ENCODE data around the gene PRKN. TPM values are rescaled to one million over a fixed set of nuclear protein-coding genes. Genes with fewer than 3 reads are reported as not detected.

The PRKN gene
- total and polyA plus RNA-seq, 9 donors = 3.0 to 15.0 (median 9.2) TPM

DNA sequence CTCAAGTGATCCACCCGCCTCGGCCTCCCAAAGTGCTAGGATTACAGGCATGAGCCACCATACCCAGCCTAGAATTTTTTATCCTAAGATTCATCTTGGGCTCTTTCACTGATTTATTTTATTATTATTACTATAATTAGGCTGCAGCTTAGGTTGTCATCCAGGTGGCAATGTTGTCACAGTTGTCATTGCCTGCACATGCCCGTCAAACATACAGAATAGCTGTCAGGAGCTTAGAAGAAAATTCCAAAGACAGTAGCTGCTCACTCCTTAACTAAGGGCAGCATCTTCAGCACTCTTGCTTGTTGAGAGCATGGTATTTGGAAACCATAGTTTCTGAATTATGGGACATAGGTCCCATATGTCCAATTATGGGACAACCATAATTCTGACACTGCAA is 1118.8 kb downstream of the PRKN start:
- H3K4me1 ChIP-seq (ENCODE audit: insufficient read depth) = no peaks in the 10 kb centered on the region
- no peaks in the 10 kb centered on the region for H3K27me3 ChIP-seq
- H3K4me3 ChIP-seq = no peak overlapping the region
- H3K36me3 ChIP-seq = no peaks in the 10 kb centered on the region
- H3K27ac ChIP-seq = no peak overlapping the region
- intact Hi-C loops (cut with DNase I) = no loop called here
- TF ChIP-seq, protein P1, sequence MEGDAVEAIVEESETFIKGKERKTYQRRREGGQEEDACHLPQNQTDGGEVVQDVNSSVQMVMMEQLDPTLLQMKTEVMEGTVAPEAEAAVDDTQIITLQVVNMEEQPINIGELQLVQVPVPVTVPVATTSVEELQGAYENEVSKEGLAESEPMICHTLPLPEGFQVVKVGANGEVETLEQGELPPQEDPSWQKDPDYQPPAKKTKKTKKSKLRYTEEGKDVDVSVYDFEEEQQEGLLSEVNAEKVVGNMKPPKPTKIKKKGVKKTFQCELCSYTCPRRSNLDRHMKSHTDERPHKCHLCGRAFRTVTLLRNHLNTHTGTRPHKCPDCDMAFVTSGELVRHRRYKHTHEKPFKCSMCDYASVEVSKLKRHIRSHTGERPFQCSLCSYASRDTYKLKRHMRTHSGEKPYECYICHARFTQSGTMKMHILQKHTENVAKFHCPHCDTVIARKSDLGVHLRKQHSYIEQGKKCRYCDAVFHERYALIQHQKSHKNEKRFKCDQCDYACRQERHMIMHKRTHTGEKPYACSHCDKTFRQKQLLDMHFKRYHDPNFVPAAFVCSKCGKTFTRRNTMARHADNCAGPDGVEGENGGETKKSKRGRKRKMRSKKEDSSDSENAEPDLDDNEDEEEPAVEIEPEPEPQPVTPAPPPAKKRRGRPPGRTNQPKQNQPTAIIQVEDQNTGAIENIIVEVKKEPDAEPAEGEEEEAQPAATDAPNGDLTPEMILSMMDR (IDR thresholded peaks at IDR 0.05) = no peak
- TF ChIP-seq EP300 (IDR thresholded peaks at IDR 0.05) (no peak), POLR2A (IDR thresholded peaks at IDR 0.05) (no peak)
- WGBS, 3 donors = 91 to 99% (median 96%) methylated on average over 3 of the region's 3 CpGs
- H3K9me3 ChIP-seq = no peaks in the 10 kb centered on the region
- no peak for DNase-seq

DNA sequence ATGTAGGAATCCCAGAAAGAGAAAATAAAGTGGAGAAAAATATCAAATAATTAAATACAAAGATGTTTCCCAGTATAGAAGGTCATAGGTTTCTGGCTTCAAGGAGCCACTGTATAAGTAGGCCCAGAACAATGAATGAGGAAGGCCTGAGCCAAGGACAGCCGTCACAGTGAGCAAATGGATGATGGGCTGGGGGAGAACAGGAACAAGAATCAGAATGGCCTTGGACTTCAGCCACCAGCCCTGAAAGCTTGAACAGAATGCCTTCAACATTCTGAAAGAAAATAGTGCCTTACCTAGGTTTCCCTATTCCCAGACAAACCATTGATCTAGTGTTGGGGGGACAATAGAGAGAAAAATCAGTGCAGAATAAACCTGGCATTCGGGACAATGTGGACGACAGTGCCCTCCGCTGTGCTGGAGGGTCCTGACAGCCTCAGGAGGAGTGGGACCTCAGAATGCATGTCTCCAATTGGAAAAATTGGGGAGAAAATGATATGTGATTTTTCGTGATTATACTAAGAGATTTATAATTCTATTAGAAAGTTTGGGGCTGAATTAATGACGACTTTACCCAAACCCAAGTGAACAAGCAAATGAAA is 1119.8 kb downstream of the PRKN start:
- H3K27me3 ChIP-seq = no peaks in the 10 kb centered on the region
- DNase-seq = no peak
- no peak overlapping the region for H3K27ac ChIP-seq
- WGBS, 3 donors = 86 to 88% (median 88%) methylated on average over 6 of the region's 6 CpGs
- intact Hi-C loops (cut with DNase I) = no loop called here
- no peaks in the 10 kb centered on the region for H3K36me3 ChIP-seq
- TF ChIP-seq EP300 (IDR thresholded peaks at IDR 0.05) (no peak), POLR2A (IDR thresholded peaks at IDR 0.05) (no peak)
- TF ChIP-seq, protein P1 (IDR thresholded peaks at IDR 0.05) = no peak
- H3K4me3 ChIP-seq = no peak overlapping the region
- no peaks in the 10 kb centered on the region for H3K4me1 ChIP-seq (ENCODE audit: insufficient read depth)
- H3K9me3 ChIP-seq = no peaks in the 10 kb centered on the region

DNA sequence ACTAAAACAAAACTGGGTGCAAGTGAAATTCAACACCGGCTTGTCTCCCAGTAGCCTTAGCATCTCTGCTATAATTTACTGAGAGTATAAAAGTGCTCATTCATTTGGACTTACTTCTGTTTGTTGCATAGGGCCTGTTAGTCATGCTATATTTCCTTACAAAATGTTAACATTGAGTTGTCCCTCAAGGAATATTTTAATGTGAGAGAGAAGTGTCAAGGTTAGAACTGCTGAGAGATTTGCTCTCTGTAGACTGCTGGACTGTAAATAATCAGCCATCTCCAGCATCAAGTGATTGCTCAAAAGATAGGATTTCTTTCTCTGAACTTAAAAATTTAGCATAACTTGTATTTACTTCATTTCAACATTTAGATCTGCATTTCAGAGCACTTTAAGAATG is 1125.2 kb downstream of the PRKN start:
- H3K27ac ChIP-seq = no peak overlapping the region
- TF ChIP-seq POLR2A (IDR thresholded peaks at IDR 0.05) = no peak
- TF ChIP-seq, protein P1 (IDR thresholded peaks at IDR 0.05) = no peak
- no peak for TF ChIP-seq EP300 (IDR thresholded peaks at IDR 0.05)
- no peak overlapping the region for H3K4me3 ChIP-seq
- DNase-seq = no peak
- 54 to 83% (median 82%) methylated on average over 1 of the region's 1 CpG for WGBS, 3 donors
- no peaks in the 10 kb centered on the region for H3K4me1 ChIP-seq (ENCODE audit: insufficient read depth)
- no peaks in the 10 kb centered on the region for H3K9me3 ChIP-seq
- H3K27me3 ChIP-seq = no peaks in the 10 kb centered on the region
- intact Hi-C loops (cut with DNase I) = no loop called here
- H3K36me3 ChIP-seq = no peaks in the 10 kb centered on the region

DNA sequence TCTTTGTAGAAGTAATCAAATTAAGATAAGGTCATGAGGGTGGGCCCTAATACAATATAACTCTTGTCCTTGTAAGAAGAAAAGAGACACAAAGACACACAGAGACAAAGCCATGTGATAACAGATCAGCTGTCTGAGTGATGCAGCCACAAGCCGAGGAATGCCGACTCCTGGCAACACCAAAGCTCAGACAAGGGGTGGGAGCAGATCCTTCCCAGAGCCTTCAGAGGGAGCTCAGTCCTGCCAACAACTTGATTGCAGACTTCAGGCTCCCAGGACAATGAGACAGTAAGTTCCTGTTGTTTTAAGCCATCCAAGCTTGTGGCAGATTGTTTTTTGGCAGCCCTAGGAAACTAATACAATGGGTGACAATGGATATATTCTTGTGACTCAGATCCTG is 1128.7 kb downstream of the PRKN start:
- 94 to 97% (median 96%) methylated on average over 2 of the region's 2 CpGs for WGBS, 3 donors
- DNase-seq = no peak
- TF ChIP-seq POLR2A (IDR thresholded peaks at IDR 0.05) (no peak), EP300 (IDR thresholded peaks at IDR 0.05) (no peak)
- TF ChIP-seq, protein P1 (IDR thresholded peaks at IDR 0.05) = no peak
- Histone ChIP-seq H3K9me3 (no peaks in the 10 kb centered on the region), H3K36me3 (no peaks in the 10 kb centered on the region), H3K27ac (no peak overlapping the region), H3K4me1 (ENCODE audit: insufficient read depth) (no peaks in the 10 kb centered on the region), H3K27me3 (no peaks in the 10 kb centered on the region), H3K4me3 (no peak overlapping the region)
- intact Hi-C loops (cut with DNase I) = no loop called here
